Right lobe of liver (tissue), 6 donors: ENCODE data around the gene GPR151. TPM values are rescaled to one million over a fixed set of nuclear protein-coding genes. Genes with fewer than 3 reads are reported as not detected.

Experiments
- ATAC-seq, 4 donors: fragments of 200-7000 bp; cut with Tn5 transposase; one replicate each; pipeline ENCODE4 v1.9.1; 2020; ENCODE audit warnings: mild to moderate bottlenecking in 4 of 4, moderate library complexity in 4 of 4
- DNase-seq, 3 donors: peaks; one replicate each; pipeline ENCODE4 v3.0.0-alpha.2; 2020
- H3K27ac ChIP-seq, 3 donors: fragments of 200-600 bp; one replicate each; pipeline ENCODE4 v1.8.0; 2022
- H3K27me3 ChIP-seq, 2 donors: fragments of 200-600 bp; one replicate each; pipeline ENCODE4 v1.8.0; 2022
- H3K36me3 ChIP-seq, 4 donors: fragments of 200-600 bp; sonication (generic) in 1 of 4; one replicate each; pipeline versions ENCODE4 v1.5.1 to v1.8.0; 2017 to 2022; ENCODE audit warnings: control low read depth in 1 of 4
- H3K4me1 ChIP-seq, 4 donors: fragments of 200-600 bp; sonication (generic) in 1 of 4; one replicate each; pipeline versions ENCODE4 v1.5.1 to v1.8.0; 2017 to 2022; ENCODE audit warnings: control low read depth in 1 of 4
- H3K4me3 ChIP-seq, 3 donors: fragments of 200-600 bp; one replicate each; pipeline ENCODE4 v1.8.0; 2022
- H3K9me3 ChIP-seq, 4 donors: fragments of 200-600 bp; sonication (generic) in 1 of 4; one replicate each; pipeline versions ENCODE4 v1.5.1 to v1.8.0; 2017 to 2022; ENCODE audit warnings: control low read depth in 1 of 4
- POLR2A ChIP-seq: fragments of 450-650 bp; IDR thresholded peaks from one replicate; pipeline ENCODE4 v1.6.1; 2017; ENCODE audit warnings: antibody characterized with exemption, mild to moderate bottlenecking
- WGBS: methylation state at CpG from one replicate; pipeline ENCODE4 v1.1.6; 2018; ENCODE audit warnings: low coverage, low lambda C conversion rate; ENCODE audit not compliant: insufficient coverage; ENCODE audit errors: missing lambda C conversion rate; 5-methylcytosine and 5-hydroxymethylcytosine counted together
- intact Hi-C, 2 donors: fragments of 100-400 bp; cut with DNase I; formaldehyde crosslinking; loops; one replicate each; pipeline versions ENCODE4 v1.11.2 to v1.14.1; 2022
- total RNA-seq, 6 experiments: library from RNA; depleted of rRNA in 2 of 6; stranded (reverse); fragments of >200 nt in 2 of 6; fragmentation: NEBNext Ultra II Directional in 3 of 6; extraction: Animal tissue kit (Norgen Biotek cat#: 25700) in 3 of 6; gene quantifications; one replicate each; pipeline versions ENCODE4 v1.1.0 to v1.2.4, GENCODE V29; 2016 to 2023
- TF ChIP-seq, protein P1 (sequence below), 4 donors: fragments of 200-600 bp in 3 of 4; fragments of 450-650 bp in 1 of 4; IDR thresholded peaks; one replicate each; pipeline versions ENCODE4 v1.5.1 to v1.8.0; 2016 to 2022; ENCODE audit warnings: antibody characterized with exemption in 4 of 4, mild to moderate bottlenecking in 2 of 4
- donor health status: DM: no; HTN: yes; CAD: no.
- donor health status: DM: no; HTN: no; CAD: no.
- donor health status: DM: no; HTN: no; CAD: no.
- donor health status: DM: no; HTN: yes; CAD: no.
- donor health status: DM: no; HTN: yes; CAD: no.

GPR151 gene
- total RNA-seq, 6 experiments from 2014 or later, result not detected

GRCh38 chr5:146544232-146544631, 28.2 kb upstream of the GPR151 start:
- Histone ChIP-seq H3K27me3 (no peaks in the 10 kb centered on the region), H3K36me3 (no peaks in the 10 kb centered on the region), H3K4me1 (peaks cover 0 to 5% (median 0%) of the 10 kb centered on the region in 4 donors), H3K27ac (no peak overlapping the region), H3K9me3 (no peaks in the 10 kb centered on the region), H3K4me3 (no peak overlapping the region)
- no peak for ATAC-seq
- intact Hi-C loops, result loop anchor here (10.0 kb wide), 1 partner anchor 421 kb away; no protein-coding TSS in a partner anchor
- no peak for DNase-seq
- TF ChIP-seq POLR2A, result no peak
- TF ChIP-seq, protein P1, sequence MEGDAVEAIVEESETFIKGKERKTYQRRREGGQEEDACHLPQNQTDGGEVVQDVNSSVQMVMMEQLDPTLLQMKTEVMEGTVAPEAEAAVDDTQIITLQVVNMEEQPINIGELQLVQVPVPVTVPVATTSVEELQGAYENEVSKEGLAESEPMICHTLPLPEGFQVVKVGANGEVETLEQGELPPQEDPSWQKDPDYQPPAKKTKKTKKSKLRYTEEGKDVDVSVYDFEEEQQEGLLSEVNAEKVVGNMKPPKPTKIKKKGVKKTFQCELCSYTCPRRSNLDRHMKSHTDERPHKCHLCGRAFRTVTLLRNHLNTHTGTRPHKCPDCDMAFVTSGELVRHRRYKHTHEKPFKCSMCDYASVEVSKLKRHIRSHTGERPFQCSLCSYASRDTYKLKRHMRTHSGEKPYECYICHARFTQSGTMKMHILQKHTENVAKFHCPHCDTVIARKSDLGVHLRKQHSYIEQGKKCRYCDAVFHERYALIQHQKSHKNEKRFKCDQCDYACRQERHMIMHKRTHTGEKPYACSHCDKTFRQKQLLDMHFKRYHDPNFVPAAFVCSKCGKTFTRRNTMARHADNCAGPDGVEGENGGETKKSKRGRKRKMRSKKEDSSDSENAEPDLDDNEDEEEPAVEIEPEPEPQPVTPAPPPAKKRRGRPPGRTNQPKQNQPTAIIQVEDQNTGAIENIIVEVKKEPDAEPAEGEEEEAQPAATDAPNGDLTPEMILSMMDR (IDR thresholded peaks at IDR 0.05), result no peak

GRCh38 chr5:146541958-146542849, 26.2 kb upstream of the GPR151 start:
- H3K27ac ChIP-seq, result no peak overlapping the region
- no peak overlapping the region for H3K4me3 ChIP-seq
- DNase-seq (peak; percentile 76 to 79 (median 78)), ATAC-seq (peak; percentile 99 to 100 (median 100))
- H3K4me1 ChIP-seq, result peaks cover 0 to 5% (median 0%) of the 10 kb centered on the region in 4 donors
- 18% methylated on average over 16 of the region's 16 CpGs for WGBS
- TF ChIP-seq, protein P1 (IDR thresholded peaks at IDR 0.05), result peak; percentile 74 to 86 (median 80)
- TF ChIP-seq POLR2A, result no peak
- intact Hi-C loops, result loop anchor here (10.0 kb wide), 1 partner anchor 423 kb away; no protein-coding TSS in a partner anchor
- no peaks in the 10 kb centered on the region for H3K9me3 ChIP-seq
- no peaks in the 10 kb centered on the region for H3K27me3 ChIP-seq
- no peaks in the 10 kb centered on the region for H3K36me3 ChIP-seq

GRCh38 chr5:146540414-146540813, 24.4 kb upstream of the GPR151 start:
- Histone ChIP-seq H3K9me3 (no peaks in the 10 kb centered on the region), H3K27ac (no peak overlapping the region), H3K27me3 (no peaks in the 10 kb centered on the region), H3K36me3 (no peaks in the 10 kb centered on the region), H3K4me1 (peaks cover 0 to 5% (median 0%) of the 10 kb centered on the region in 4 donors), H3K4me3 (no peak overlapping the region)
- intact Hi-C loops, result loop anchor here (10.0 kb wide), 1 partner anchor 424 kb away; no protein-coding TSS in a partner anchor
- DNase-seq, result no peak
- WGBS, result 71% methylated on average over 2 of the region's 2 CpGs
- TF ChIP-seq, protein P1 (IDR thresholded peaks at IDR 0.05), result no peak
- no peak for TF ChIP-seq POLR2A
- no peak for ATAC-seq

DNA sequence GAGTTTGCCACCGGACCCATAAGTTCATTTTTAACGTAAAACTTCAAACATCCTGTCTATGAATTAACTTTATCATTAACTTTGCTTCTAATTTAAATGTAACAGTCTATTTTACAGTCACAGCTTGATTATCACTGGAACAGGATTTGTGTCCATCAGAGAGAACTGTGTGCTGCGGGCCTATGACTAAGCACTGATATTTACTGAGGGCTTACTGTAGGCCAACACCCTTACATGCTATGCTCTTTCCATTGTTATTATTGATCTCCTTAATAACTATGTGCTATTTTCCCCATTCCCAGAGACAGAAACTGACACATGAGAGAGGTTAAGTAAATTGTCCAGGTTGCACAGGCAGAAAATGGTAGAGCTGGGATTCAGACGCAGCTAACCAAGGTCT, 24.0 kb upstream of the GPR151 start:
- TF ChIP-seq POLR2A, result no peak
- TF ChIP-seq, protein P1 (IDR thresholded peaks at IDR 0.05), result no peak
- WGBS, result 78% methylated on average over 4 of the region's 4 CpGs
- Histone ChIP-seq H3K27me3 (no peaks in the 10 kb centered on the region), H3K27ac (no peak overlapping the region), H3K4me3 (no peak overlapping the region), H3K9me3 (no peaks in the 10 kb centered on the region), H3K36me3 (no peaks in the 10 kb centered on the region), H3K4me1 (peaks cover 0 to 5% (median 0%) of the 10 kb centered on the region in 4 donors)
- intact Hi-C loops, result loop anchor here (10.0 kb wide), 1 partner anchor 425 kb away; no protein-coding TSS in a partner anchor
- DNase-seq, result no peak
- no peak for ATAC-seq
